GM21619 (cell line): Measurements from ENCODE around the gene SLC4A1AP.

ENCODE experiments used
- ATAC-seq: cut with Tn5 transposase; IDR thresholded peaks from one replicate; pipeline ENCODE4 v1.9.1; 2021; ENCODE audit not compliant: unreplicated experiment

Gene SLC4A1AP

GRCh38 chr2:27720004-27720551 is 56.4 kb downstream of the SLC4A1AP start:
- no peak for ATAC-seq

- no peak for ATAC-seq
Measured at GRCh38 chr2:27721335-27721734, 57.6 kb downstream of the SLC4A1AP start.

GRCh38 chr2:27721884-27722485 is 58.3 kb downstream of the SLC4A1AP start:
- no peak for ATAC-seq

- no peak for ATAC-seq
Measured at GRCh38 chr2:27723372-27724144, 59.9 kb downstream of the SLC4A1AP start.

GRCh38 chr2:27724191-27724590 is 60.5 kb downstream of the SLC4A1AP start:
- no peak for ATAC-seq

GRCh38 chr2:27724905-27725701 is 61.4 kb downstream of the SLC4A1AP start:
- no peak for ATAC-seq

- no peak for ATAC-seq
Measured at GRCh38 chr2:27727257-27727656, 63.6 kb downstream of the SLC4A1AP start.

- ATAC-seq, result no peak
Measured at GRCh38 chr2:27728081-27728858, 64.6 kb downstream of the SLC4A1AP start.

- ATAC-seq, result no peak
Measured at GRCh38 chr2:27729198-27729597, 65.5 kb downstream of the SLC4A1AP start.

GRCh38 chr2:27729614-27730013 is 65.9 kb downstream of the SLC4A1AP start:
- ATAC-seq, result no peak

GRCh38 chr2:27730261-27730662 is 66.6 kb downstream of the SLC4A1AP start:
- ATAC-seq, result no peak

- no peak for ATAC-seq
Measured at GRCh38 chr2:27730980-27731691, 67.4 kb downstream of the SLC4A1AP start.

GRCh38 chr2:27734305-27734704 is 70.6 kb downstream of the SLC4A1AP start:
- no peak for ATAC-seq

- ATAC-seq, result no peak
Measured at GRCh38 chr2:27735263-27735904, 71.7 kb downstream of the SLC4A1AP start.

GRCh38 chr2:27736031-27736889 is 72.6 kb downstream of the SLC4A1AP start:
- no peak for ATAC-seq

GRCh38 chr2:27736890-27737204 is 73.2 kb downstream of the SLC4A1AP start:
- no peak for ATAC-seq

GRCh38 chr2:27737676-27738348 is 74.1 kb downstream of the SLC4A1AP start:
- ATAC-seq, result no peak

GRCh38 chr2:27738349-27739057 is 74.8 kb downstream of the SLC4A1AP start:
- no peak for ATAC-seq
